HG03558 (cell line): ENCODE data around the gene NHEJ1.
A peak's percentile ranks its signal among the peaks of the same experiment; 100 is the strongest.
"Not testable (repeated sequence)": the region's sequence is repeated elsewhere in the genome, so short reads cannot be mapped to it uniquely, and the experiment has no call there.

Experiments
- ATAC-seq: cut with Tn5 transposase; IDR thresholded peaks from one replicate; pipeline ENCODE4 v1.9.1; 2021; ENCODE audit warnings: moderate number of reproducible peaks; ENCODE audit not compliant: unreplicated experiment; ENCODE audit errors: extremely low read depth

The NHEJ1 gene

GRCh38 chr2:219160186-219161017 is at the start of gene NHEJ1:
NHEJ1 (minus strand) TSS chr2:219160815; CDS start chr2:219158362, 2,453 bp downstream.
- peak; percentile 67 for ATAC-seq

GRCh38 chr2:219209236-219210195 is 48.9 kb upstream of the NHEJ1 start:
- ATAC-seq, result no peak

- no peak for ATAC-seq
These were observed 47.5 kb upstream of the NHEJ1 start for GRCh38 chr2:219207884-219208740.

GRCh38 chr2:219207134-219207883 is 46.7 kb upstream of the NHEJ1 start:
- ATAC-seq, result no peak

- ATAC-seq, result peak; percentile 83
These were observed 45.9 kb upstream of the NHEJ1 start, which contains the start of gene ZFAND2B for GRCh38 chr2:219206328-219207133. ZFAND2B (plus strand) TSS chr2:219206782; CDS start chr2:219206988, 206 bp downstream.

GRCh38 chr2:219205981-219206327 is 45.3 kb upstream of the NHEJ1 start:
- no peak for ATAC-seq

GRCh38 chr2:219205165-219205538 is 44.5 kb upstream of the NHEJ1 start:
- no peak for ATAC-seq

- no peak for ATAC-seq
These were observed 44.0 kb upstream of the NHEJ1 start for GRCh38 chr2:219204425-219205164.

GRCh38 chr2:219201331-219201730 is 40.7 kb upstream of the NHEJ1 start:
- not testable (repeated sequence) for ATAC-seq

- ATAC-seq, result not testable (repeated sequence)
These were observed 40.1 kb upstream of the NHEJ1 start for GRCh38 chr2:219200502-219201326.

GRCh38 chr2:219199470-219200211 is 39.0 kb upstream of the NHEJ1 start:
- ATAC-seq, result no peak

- ATAC-seq, result no peak
These were observed 38.4 kb upstream of the NHEJ1 start for GRCh38 chr2:219198974-219199373.

GRCh38 chr2:219197388-219197787 is 36.8 kb upstream of the NHEJ1 start:
- ATAC-seq, result no peak

- no peak for ATAC-seq
These were observed 26.3 kb upstream of the NHEJ1 start for GRCh38 chr2:219186754-219187456.

GRCh38 chr2:219184121-219184520 is 23.5 kb upstream of the NHEJ1 start:
- no peak for ATAC-seq
